HG03354 (cell line): ENCODE results near the gene THOC1.

Experiments used
- ATAC-seq: cut with Tn5 transposase; IDR thresholded peaks from one replicate; pipeline ENCODE4 v1.9.1; 2021; ENCODE audit warnings: mild to moderate bottlenecking; ENCODE audit not compliant: unreplicated experiment, poor library complexity, severe bottlenecking

The THOC1 gene

GRCh38 chr18:286515-287310 lies 18.9 kb upstream of the THOC1 start:
- no peak for ATAC-seq

- no peak for ATAC-seq
Observed at GRCh38 chr18:285817-286216, 18.0 kb upstream of the THOC1 start.

DNA sequence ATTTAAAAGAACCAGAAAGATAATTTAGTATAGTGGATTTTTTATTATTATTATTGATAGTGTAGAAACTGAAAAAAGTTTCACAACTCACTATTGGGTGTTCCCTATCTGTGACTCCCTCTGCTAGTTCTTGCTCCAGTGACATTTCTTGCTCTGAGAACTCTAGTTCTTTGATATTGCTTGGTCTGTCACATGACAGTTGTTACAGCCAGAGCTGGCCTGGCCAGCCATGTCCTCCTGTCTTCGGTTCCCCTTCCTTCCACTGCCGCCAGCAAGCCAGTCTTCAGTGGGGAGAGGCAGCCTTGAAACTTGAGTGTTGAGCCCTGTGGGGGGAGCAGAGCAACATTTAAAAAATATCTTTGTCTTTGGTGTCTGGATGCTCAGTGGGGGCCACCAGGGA lies 7.6 kb upstream of the THOC1 start:
- no peak for ATAC-seq

DNA sequence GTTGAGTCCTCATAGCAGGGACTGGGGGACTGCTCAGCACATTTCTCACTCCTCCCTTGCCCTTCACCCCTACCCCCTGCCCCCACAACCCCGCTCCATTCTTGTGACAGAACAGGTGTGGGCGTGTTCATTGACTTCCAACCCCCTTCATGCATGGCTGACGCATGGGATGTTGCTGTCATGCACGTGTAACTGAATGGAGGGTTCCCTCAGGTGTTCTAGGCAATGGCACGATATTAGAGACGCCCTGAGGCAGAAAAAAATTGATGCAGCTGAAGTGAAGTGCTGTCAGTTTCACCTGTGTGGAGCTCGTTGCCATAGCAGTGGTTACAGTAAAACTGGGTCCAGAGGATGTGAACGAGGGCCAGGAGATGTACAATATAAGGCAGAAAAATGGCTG lies 6.5 kb upstream of the THOC1 start:
- no peak for ATAC-seq

DNA sequence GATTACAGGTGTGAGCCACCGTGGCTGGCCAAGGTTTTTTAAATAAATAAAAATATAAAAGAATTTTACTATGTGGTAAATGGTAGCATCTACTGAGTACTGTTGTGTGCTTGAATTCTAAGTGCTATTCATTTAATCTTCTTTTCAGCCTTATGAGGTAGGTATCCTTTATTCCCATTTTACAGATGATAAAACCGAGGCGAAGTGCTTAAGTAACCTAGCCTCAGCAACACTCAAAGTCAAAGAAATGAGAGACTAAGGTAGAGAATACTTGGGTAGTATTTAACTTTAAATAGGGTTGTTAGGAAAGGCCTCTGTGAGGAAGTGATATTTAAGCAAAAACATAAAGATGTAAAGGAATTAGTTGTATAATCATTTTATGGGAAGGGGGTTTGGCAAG lies 5.7 kb upstream of the THOC1 start:
- no peak for ATAC-seq

DNA sequence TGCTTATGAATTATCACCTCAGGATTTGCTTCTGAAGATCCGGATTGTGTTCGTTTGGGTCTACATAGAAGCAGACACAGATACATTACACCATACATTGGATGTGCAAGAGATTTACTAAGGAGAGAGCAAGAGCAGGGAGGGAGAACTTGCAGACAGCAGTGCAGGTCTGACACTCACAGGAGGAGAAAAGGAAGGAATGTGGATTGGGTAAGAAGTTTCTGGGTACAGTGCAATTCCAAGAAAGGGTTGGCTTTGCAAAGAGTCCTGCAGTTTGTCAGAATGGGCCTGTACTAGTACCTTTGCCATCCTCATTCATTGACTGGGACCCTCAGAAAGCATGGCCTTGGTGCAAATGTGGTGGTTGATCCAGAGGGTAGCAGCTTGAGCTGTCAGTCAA lies 4.8 kb upstream of the THOC1 start:
- no peak for ATAC-seq

DNA sequence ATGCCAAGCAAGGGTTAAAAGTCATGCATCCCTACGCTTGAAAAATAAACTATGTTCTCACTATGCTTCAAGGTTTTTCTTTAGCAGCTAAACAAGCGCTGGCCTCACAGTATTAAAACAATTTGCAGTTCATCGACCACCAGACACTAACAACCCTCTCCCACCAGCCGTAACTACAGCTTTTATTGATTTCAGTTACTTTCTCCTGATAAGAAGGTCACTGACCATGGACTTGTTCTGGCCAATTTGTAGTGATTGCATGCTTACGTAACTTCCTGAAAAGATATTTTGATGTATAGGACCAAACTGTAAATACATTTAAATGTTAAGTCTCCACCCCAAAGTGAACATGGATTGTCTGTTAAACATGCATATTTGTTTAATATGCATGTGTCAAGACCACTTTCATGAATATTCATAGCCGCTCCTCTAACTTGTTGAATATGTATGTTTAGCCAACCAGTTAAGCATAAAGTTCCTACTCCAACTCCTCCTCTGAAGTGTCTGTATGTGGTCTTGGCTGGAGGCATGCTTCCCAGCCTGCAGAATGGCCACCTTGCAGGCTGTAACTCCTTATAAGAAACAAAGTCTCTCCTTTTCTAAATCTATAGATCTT lies 1.7 kb upstream of the THOC1 start:
- ATAC-seq: no peak

DNA sequence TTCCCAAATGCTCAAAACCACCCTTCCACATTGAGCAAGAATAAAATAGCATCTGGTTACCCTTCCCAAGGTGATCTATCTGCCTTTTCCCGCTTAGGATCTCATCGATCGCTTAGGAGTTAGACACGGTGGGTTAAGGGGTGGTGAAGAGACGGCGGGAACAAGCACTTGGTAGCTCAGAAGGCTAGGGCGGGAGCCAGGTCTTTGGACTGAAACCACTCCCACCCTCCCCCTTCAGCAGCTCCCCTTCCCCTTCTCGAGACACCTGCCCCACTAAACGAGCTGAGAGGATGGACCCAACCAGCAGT lies 513 bp downstream of the THOC1 start:
- peak; percentile 37 for ATAC-seq

DNA sequence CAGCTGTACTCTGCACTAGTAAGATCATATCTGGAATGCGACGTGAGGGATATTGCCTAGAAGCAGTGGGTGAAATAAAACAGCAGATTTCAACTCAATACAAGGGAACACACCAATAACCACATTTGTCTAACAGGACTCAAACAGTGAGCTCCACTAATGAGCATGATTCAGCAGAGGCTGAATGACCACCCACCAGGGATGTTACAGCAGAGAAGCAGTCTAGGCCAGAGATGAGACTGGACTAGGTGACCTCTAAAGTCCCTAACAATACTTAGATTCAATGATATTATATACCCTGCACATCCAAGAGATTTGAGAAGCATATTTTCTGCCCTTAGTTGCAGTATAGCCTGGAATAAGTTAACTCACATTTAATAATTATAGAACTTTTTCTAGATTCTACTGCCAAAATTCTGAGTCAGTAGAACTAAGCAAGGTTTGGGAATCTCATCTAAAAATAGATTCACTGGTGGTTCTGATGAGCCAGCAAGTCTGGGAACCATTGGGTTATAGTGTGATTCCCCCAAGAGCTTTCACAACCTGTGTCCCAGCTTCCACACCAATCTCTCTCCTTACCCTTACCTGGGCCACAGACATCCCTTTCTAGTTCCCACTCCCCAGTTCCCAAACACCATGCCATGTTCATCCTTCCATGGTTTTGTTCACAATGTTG lies 6.3 kb downstream of the THOC1 start:
- ATAC-seq: no peak

GRCh38 chr18:260547-260946 lies 7.3 kb downstream of the THOC1 start:
- ATAC-seq: no peak

DNA sequence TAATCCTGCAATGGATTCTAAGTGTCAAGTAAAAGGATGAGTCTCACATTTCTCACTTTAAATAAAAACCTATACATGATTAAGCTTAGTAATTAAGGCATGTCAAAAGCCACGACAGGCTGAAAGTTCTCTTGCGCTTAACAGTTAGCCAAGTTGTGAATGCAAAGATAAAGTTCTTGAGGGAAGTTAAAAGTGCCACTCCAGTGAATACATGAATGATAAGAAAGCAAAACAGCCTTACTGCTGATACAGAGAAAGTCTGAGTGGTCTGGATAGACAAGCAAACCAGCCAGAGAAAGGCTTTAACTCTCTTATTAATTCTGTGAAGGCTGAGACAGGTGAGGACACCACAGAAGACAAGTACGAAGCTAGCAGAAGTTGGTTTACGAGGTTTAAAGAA lies 12.7 kb downstream of the THOC1 start:
- ATAC-seq: no peak

- ATAC-seq: no peak
Observed at GRCh38 chr18:253121-253520, 14.7 kb downstream of the THOC1 start.

DNA sequence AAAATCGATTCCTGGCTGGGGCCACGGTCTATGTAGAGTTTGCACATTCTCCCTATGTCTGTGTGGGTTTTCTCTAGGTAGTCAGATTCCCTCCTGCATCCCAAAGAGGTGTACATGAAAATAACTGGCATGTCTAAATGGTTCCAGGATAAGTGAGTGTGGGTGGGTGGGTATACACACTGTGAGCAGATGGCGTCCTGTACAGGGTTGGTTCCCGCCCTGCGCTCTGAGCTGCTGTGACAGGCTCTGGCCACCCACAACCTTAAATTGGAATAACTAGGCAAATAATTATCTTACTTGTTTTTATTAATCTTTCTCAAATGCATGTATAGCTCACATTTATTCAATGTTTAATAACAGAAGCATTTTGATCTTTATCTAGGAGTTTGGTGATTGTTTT lies 16.3 kb downstream of the THOC1 start:
- ATAC-seq: no peak

DNA sequence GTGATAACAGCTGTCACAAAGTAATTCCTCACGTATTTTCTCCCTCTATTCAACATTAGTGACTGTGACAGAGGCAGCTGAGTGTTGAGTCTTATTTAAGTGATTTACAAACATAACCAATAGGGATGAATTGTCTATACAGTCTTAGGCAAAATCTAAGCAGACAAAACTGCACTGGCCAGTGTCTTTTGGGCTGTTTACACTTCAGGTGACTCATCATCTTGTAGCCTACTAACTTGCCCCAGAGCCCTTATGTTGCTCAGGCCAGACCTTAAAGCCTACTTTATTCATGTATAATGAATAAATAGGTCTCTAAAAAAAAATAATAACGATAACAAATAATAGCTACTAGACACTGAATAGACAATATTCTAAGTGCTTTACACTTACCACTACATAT lies 17.2 kb downstream of the THOC1 start:
- no peak for ATAC-seq

DNA sequence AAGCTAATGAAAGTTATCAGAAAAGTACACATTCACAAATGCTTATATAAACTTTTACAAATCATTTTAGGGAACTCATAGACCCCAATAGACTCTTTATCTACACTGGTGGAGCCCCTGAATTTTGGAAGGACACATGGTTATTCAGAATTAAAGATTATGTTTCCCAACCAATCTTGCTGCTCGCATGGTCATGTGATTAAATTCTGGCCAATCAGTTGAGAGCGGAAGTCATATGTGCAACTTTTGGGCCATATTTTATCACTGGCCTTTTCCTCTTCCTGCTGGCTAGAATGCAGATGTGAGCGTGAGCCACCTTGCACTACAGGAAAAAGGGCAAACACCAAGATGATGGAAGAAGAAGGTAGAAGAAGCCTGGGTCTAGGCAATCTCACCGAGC lies 19.8 kb downstream of the THOC1 start:
- no peak for ATAC-seq

DNA sequence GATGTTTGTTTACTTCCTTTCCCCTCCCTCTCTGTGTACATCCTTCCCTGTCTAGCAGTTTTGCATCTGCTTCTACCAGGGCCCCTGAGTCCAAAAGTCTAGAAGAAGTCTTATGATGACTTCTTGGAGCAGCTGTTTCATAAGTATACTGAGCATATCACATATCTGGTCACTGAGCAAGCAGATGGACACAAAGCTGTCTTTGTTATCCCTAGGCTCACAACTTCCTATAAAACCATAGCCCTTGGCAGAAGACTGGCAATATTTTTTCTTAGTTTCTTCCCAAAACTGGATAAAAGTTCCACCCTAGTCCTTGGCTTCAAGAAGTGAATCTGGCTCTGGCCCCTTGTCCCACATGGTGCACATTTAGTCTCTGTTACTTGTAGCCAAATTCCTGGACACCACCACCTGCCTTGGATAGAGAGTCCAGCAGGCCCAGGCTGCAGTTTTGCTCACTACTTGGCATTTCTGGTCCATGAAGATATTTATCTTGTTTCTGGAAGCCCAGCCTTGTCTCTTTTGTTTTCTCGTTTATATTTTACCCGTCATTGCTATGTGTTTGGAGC lies 22.5 kb downstream of the THOC1 start:
- no peak for ATAC-seq

DNA sequence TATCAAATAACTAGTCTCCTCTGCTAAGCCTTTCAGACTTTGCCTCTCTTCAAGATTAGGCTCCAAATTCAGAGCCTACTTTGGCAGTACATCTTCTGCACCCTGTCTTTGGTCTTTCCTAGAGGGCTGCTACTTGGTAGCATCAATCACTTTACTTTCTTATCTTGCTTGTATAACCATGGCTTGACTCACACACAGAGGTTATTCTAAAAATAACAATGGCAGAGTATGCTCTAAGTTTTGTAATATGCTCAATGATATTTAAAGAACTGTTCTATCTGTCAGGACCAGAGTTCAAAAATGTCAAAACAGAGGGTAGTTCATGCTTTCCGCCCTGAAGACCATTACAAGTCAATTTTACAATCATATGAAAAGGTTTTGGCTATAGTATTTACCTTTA lies 27.7 kb downstream of the THOC1 start:
- no peak for ATAC-seq

GRCh38 chr18:231563-231962 lies 36.3 kb downstream of the THOC1 start:
- ATAC-seq: no peak

GRCh38 chr18:228586-228985 lies 39.3 kb downstream of the THOC1 start:
- no peak for ATAC-seq

GRCh38 chr18:227902-228301 lies 39.9 kb downstream of the THOC1 start:
- ATAC-seq: no peak

GRCh38 chr18:227374-227773 lies 40.5 kb downstream of the THOC1 start:
- no peak for ATAC-seq
